CD4-positive, alpha-beta T cell treated with Interleukin-17A for 1 hour (primary cell): ENCODE results near the gene KCNAB2.

ENCODE experiments used
- DNase-seq: peaks from one replicate; pipeline ENCODE4 v3.0.0-alpha.2; 2020

The KCNAB2 gene

DNA sequence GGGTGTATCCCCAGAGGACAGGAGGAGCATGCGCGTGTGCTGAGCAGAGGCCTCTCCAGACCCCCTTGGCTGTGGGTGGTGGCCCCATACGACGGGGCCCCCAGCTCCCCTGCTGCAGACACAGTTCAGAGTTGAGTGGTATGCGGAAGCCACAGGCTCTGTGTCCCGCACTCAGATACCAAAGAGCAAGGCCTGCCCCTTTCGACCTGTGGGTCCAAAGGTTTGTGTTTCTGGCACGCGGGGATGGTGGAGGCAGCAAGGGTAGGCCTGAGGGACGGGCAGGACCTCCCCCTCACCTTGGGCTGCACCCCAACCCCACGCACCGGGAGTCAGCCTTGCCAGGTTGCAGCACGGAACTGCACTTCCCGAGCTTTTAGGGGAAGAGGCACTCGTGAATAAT, at the start of gene KCNAB2:
KCNAB2 (plus strand) TSS at position 328 of the 400 bp plus-strand sequence. CDS start 5,649 bp downstream, outside the sequence.
- DNase-seq = no peak

- DNase-seq = no peak
Measured at GRCh38 chr1:5996641-5997270, 48.9 kb upstream of the KCNAB2 start.

DNA sequence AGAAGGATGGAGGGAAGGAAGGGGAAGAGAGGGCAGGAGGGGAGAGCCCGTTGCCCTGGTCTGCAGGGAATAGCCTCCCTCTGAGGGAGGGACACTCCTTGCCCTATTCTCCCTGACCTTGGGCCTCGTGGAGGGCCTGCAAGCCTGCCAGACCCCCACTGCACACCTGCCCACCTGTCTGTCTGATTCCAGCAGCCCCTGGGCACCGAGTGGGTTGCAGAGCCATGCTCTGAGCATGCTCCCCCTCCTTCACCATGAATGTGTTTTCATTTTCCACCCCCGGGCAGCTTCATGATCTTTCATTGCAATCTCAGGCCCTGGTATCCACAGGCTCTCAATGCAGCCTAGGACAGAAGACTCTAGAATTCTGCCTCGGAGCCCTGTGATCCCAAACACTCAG, 48.4 kb upstream of the KCNAB2 start:
- no peak for DNase-seq

DNA sequence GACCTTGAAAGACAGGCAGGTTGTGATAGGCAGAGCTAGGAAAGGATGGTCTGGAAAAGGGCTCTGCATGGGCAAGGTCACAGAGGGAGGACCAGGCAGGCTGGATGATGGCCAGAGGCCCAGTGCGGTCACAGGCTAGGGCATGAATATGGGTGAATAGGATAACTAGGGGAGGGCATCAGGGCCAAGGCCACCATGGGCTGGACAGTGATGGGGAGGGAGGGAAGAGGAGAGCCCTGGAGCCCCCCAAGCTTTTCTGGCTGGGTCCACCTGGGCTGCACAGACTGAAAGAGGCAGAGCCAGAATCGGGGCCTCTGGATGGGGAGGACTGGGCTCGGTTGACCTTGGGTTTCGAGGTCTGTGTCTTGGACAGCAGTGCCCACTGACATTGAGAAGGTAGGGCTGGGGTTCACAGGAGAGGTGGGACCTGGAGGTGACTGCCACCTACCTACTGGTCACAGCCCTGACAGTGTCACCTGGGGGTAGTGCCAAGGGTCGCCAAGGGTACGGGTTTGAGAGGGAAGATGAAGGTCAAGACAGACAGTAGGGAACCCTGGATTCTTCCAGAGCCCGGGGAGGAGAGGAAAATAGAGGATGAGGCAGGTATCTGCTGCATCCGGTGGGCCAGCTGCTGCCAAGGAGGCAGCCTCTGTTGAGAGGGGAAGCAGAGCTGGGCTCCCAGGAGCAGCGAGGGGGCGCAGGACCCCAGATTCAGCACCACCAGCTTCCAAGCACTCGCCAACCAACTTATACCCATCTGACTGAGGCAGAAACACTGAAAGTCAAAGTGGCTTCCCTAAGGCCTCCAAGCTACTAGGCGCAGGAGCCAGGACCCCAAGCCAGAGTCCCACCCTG, 47.4 kb upstream of the KCNAB2 start:
- DNase-seq = no peak

- no peak for DNase-seq
Measured at GRCh38 chr1:5998906-5999301, 46.8 kb upstream of the KCNAB2 start.

GRCh38 chr1:5999711-6000443, 45.8 kb upstream of the KCNAB2 start:
- no peak for DNase-seq

DNA sequence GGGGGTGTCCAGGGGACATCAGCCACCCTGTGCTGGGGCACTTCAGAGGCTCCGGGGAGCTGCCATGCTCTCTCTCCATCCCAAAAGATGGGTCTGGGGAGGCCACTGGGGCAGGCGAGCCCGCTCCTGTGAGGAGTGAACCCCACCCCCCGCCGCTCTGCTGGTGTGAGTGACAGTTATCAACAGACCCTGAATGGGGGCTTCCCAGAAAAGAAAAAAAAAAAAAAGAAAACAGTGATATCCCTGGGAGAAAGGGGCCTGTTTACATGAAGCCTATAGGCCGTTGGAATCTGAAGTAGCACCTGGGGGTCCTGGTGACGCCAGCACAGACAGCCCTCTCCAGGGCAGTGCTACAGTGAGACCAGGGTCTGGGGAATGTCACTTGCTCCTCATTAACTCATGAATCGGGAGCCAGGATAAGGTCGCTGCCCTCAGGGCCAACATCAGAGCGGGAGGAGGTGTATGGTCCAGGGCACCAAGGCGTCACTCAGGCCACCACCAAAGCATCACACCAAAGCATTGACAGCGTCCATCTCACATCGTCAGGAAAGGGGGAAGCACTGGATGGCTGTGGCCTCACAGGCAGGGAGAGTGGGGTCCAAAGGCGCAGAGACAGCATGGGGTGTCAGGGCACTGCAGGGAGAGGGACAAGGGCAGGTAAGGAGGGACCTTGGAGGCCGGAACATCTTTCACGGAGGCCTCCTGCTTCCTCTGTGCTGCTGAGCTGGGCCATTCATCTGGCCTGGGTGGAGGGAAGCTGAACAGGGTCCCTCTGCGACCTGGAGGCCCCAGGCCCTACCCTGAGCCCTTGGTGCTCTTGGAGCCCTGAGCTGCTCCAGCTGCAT, 45.0 kb upstream of the KCNAB2 start:
- DNase-seq = no peak

DNA sequence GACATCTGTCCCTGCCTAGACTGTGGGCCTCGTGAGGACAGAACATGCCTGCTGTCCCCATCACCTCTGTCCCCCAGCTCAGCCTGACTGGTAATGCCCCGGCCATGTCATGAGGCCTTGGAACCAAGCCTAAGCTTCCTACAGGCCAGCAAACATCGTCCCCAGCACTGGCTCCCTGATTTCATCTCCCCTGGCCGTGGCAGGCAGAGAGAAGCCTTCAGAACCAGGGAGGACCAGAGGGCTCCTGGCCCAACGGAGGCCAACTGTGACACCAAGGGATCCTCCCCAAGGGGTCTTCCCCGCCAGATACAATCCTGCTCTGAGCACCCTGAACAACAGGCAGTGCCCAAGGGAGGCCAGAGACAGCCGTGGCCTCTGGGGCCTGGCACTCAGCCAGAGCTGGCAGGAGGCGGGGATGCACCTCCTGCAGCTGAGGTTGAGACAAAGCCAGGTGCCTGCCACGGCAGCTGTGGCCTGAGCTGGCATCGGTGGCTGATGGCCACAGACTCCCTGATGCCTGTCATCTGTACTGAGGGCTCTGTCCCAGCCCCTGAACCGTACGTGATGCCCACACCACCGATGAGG, 43.6 kb upstream of the KCNAB2 start:
- DNase-seq = no peak

GRCh38 chr1:6002714-6003501, 42.8 kb upstream of the KCNAB2 start:
- no peak for DNase-seq

- no peak for DNase-seq
Measured at GRCh38 chr1:6003568-6004411, 41.9 kb upstream of the KCNAB2 start.

DNA sequence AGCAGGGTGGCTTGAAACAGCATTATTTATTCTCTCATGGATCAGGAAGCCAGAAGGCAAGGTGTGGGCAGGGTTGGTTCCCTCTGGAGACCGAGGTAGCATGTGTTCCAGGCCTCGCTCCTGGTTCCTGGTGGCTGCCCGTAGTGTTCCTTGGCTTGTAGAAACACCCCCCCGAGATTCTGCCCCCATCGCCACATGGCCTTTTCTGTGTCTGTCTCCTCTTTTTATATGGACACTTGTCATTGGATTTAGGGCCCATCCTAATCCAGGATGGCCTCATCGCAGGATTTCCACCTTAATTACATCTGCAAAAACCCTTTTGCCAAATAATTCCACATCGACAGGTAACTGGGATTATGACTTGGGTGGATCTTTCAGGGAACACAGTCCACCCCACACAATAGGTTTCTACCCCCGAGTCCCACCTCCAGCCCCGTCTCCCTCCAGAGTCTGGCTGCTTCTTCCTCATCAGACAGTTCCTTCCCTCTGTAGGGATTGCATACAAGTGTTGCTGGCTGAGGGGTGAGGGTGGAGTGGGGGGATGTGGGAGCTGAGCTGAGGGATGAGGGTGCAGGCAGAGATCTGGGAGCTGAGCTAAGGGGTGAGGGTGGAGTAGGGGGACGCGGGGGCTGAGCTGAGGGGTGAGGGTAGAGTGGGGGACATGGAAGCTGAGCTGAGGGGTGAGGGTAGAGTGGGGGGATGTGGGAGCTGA, 41.1 kb upstream of the KCNAB2 start:
- no peak for DNase-seq

GRCh38 chr1:6005276-6005917, 40.3 kb upstream of the KCNAB2 start:
- DNase-seq = no peak

DNA sequence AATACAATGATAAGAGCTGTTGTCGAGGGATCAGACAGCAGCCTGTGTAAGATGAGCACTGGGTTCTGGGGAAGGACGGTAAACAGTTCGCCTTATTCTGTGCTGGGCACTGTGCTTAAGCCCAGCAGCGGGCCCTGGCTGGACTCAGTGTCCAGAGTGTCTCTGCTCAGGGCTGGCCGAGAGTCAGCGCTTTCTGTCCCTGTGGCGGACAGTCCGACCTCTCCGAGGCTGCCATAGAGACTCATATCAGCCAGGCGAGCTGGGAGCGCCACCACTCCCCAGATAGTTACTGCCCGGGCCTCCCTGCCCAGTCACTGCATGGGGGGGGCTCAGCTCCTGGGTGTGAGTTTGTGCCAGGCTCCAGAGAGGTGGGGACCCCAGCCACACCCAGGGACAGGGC, 38.8 kb upstream of the KCNAB2 start:
- no peak for DNase-seq

DNA sequence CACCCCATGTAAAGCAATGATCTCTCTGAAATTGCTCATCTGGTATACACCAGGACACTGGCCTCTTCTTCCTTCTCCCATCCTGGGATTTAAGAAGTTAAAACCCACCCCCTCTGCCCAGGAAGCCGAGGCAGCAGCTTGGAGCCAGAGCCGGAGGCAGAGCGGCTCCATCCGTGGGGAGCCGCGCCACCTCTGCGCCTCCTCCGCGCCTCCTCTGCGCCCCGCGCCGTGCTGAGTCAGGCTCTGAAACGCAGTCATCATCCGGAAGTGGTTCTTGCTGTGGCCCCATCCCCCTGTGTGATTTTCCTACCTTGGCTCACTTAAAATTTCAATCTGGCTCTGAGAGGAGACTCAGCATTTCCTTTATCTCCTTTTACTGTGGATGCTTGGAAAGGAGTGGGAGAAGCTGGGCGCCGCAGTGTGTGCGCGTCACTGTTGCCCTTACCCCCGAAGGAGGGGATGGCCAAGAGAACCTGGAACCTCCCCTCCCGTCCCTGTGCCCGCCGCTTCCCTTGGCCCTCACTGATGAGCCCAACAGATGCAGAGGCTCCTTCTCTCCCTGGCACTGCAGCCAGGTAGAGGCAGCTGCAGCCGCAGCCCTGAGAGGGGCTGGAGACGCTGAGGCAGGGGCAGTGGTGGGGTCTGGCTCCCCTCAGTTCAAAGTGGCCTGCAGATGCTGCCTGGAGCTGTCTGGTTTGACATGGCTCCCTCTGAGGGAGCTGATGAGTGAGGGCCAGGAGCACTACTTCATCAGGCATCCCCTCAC, 38.2 kb upstream of the KCNAB2 start:
- no peak for DNase-seq

DNA sequence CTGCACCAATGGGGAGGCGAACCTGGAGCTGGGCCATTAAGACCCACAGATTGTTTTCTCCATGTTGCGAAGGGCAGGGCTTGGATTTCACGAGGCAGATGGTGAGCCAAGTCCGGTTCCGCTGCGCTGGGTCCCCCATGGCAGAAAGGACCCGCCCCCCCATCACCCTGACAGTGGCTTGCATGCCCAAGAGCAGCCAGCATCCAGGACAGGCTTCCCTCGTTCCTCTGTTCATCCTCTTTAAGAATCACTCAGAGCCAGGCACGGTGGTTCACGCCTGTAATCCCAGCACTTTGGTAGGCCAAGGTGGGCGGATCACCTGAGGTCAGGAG, 37.6 kb upstream of the KCNAB2 start:
- DNase-seq = no peak

- DNase-seq = no peak
Measured at GRCh38 chr1:6008696-6009095, 37.0 kb upstream of the KCNAB2 start.

DNA sequence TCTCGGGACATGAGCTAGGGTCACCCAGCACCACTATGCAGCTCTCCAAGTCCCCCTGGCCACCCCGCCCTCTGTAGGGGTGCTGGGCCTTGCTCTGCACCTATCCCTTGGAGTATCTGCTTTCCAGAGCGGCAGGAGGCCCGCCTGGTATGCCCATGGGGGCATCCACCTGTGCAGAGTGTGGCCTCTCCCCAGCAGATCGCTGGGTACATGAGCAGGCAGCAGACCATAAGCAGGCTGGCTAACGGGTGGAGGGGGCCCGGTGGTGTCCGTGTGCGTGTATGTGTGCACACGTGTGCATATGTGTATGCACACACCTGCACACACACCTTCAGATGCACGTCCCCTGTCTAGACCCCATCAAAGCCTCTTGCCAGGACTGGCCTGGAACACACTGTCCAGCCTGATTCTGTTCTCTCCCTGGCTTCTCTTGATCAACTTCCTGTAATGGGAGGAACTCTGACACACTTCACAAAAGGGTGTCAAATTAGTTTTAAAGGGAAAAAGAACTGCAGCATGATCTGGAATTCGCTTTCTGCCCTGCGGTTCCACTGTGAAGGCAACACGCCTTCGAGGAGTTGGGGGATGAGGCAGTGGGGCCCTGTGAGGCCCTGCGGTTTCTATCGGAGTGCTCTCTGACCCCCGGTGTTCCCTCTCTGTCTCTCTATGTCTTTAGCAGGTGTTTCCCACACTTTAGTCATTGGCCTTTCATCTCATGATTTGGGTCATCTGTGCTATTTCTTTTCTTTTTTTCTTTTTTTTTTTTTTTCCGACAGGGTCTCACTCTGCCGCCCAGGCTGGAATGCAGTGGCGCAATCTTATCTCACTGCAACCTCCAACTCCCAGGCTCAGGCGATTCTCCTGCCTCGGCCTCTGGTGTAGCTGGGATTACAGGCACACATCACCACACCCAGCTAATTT, 36.3 kb upstream of the KCNAB2 start:
- DNase-seq = no peak

- no peak for DNase-seq
Measured at GRCh38 chr1:6010554-6010953, 35.1 kb upstream of the KCNAB2 start.
